CD14-positive monocyte (primary cell): ENCODE data around the gene PAQR9. TPM values are rescaled to one million over a fixed set of nuclear protein-coding genes. Genes with fewer than 3 reads are reported as not detected.

Experiments used
- DNase-seq, 3 donors: peaks; one replicate each; pipeline ENCODE4 v3.0.0-alpha.2; 2011 to 2022
- H2AFZ ChIP-seq: 2 replicates; pipeline ENCODE4 v1.6.0; 2012; ENCODE audit warnings: mild to moderate bottlenecking, low read depth, low read length, inconsistent platforms; ENCODE audit not compliant: insufficient read depth, poor library complexity, severe bottlenecking
- H3K27ac ChIP-seq, 2 donors: 1 replicate in 1 of 2; 2 replicates in 1 of 2; pipeline ENCODE4 v1.5.1; 2012 to 2013; ENCODE audit warnings: low read length in 2 of 2, control low read depth in 1 of 2, inconsistent platforms in 1 of 2, low read depth in 1 of 2, mild to moderate bottlenecking in 1 of 2
- H3K27me3 ChIP-seq, 2 donors: one replicate each; pipeline versions ENCODE4 v1.6.0 to v1.6.1; 2011 to 2013; ENCODE audit warnings: low read length in 2 of 2; ENCODE audit not compliant: control insufficient read depth in 2 of 2, insufficient read depth in 2 of 2
- H3K36me3 ChIP-seq, 2 donors: replicated peaks in 1 of 2; 1 replicate in 1 of 2; 2 replicates in 1 of 2; pipeline versions ENCODE4 v1.5.1 to v1.6.1; 2012 to 2013; ENCODE audit warnings: low read length in 2 of 2, control low read depth in 1 of 2, inconsistent platforms in 1 of 2, mild to moderate bottlenecking in 1 of 2; ENCODE audit not compliant: insufficient read depth in 2 of 2, control insufficient read depth in 1 of 2
- H3K4me1 ChIP-seq, 2 donors: 1 replicate in 1 of 2; 2 replicates in 1 of 2; pipeline versions ENCODE4 v1.5.1 to v1.6.1; 2012 to 2013; ENCODE audit warnings: low read length in 2 of 2, control low read depth in 1 of 2, inconsistent platforms in 1 of 2, mild to moderate bottlenecking in 1 of 2, moderate library complexity in 1 of 2; ENCODE audit not compliant: insufficient read depth in 2 of 2, control insufficient read depth in 1 of 2
- H3K4me2 ChIP-seq: replicated peaks from 2 replicates; pipeline ENCODE3; 2012; ENCODE audit warnings: low read length, moderate library complexity, mild to moderate bottlenecking; ENCODE audit not compliant: poor library complexity, severe bottlenecking; ENCODE audit errors: extremely low read depth
- H3K4me3 ChIP-seq, 3 experiments: fragments of 200-600 bp in 1 of 3; sonication (generic) in 1 of 3; replicated peaks in 1 of 3; 1 replicate in 2 of 3; 2 replicates in 1 of 3; pipeline ENCODE4 v1.5.1; 2011 to 2013; ENCODE audit warnings: low read length in 3 of 3, mild to moderate bottlenecking in 3 of 3, control low read depth in 2 of 3, low read depth in 2 of 3, inconsistent platforms in 1 of 3, moderate library complexity in 1 of 3
- H3K79me2 ChIP-seq: 2 replicates; pipeline ENCODE4 v1.6.0; 2012; ENCODE audit warnings: mild to moderate bottlenecking, control low read depth, inconsistent platforms, low read length, moderate library complexity; ENCODE audit not compliant: insufficient read depth
- H3K9ac ChIP-seq: 2 replicates; pipeline ENCODE4 v1.6.0; 2017; ENCODE audit warnings: low read length, mild to moderate bottlenecking; ENCODE audit not compliant: insufficient read depth, poor library complexity, severe bottlenecking
- H3K9me3 ChIP-seq, 2 donors: replicated peaks in 1 of 2; 1 replicate in 1 of 2; 2 replicates in 1 of 2; pipeline versions ENCODE4 v1.5.1 to v1.6.1; 2012 to 2013; ENCODE audit warnings: low read length in 2 of 2, control low read depth in 1 of 2; ENCODE audit not compliant: control insufficient read depth in 1 of 2, insufficient read depth in 1 of 2
- H4K20me1 ChIP-seq: 2 replicates; pipeline ENCODE4 v1.6.0; 2012; ENCODE audit warnings: mild to moderate bottlenecking, low read length, control low read depth, moderate library complexity; ENCODE audit not compliant: insufficient read depth
- H3K27ac Mint-ChIP-seq, 7 donors: one replicate each; pipeline ENCODE4 v1.8.0; 2020; ENCODE audit warnings: mild to moderate bottlenecking in 7 of 7, mixed read lengths in 7 of 7, moderate library complexity in 6 of 7, inconsistent platforms in 2 of 7
- H3K27me3 Mint-ChIP-seq, 3 donors: one replicate each; pipeline ENCODE4 v1.8.0; 2021 to 2022; ENCODE audit warnings: low read depth in 3 of 3, mild to moderate bottlenecking in 3 of 3, mixed read lengths in 3 of 3, moderate library complexity in 3 of 3, inconsistent platforms in 1 of 3
- H3K36me3 Mint-ChIP-seq, 2 donors: one replicate each; pipeline ENCODE4 v1.8.0; 2020; ENCODE audit warnings: mixed read lengths in 2 of 2, inconsistent platforms in 1 of 2, mild to moderate bottlenecking in 1 of 2
- H3K4me1 Mint-ChIP-seq: one replicate; pipeline ENCODE4 v1.8.0; 2020; ENCODE audit warnings: mild to moderate bottlenecking, mixed read lengths
- H3K4me3 Mint-ChIP-seq, 2 donors: one replicate each; pipeline ENCODE4 v1.8.0; 2020; ENCODE audit warnings: mild to moderate bottlenecking in 2 of 2, mixed read lengths in 2 of 2, moderate library complexity in 1 of 2
- H3K9me3 Mint-ChIP-seq, 7 donors: one replicate each; pipeline ENCODE4 v1.8.0; 2020 to 2022; ENCODE audit warnings: mixed read lengths in 7 of 7, mild to moderate bottlenecking in 6 of 7, moderate library complexity in 6 of 7, inconsistent platforms in 2 of 7
- CTCF ChIP-seq: fragments of 200-600 bp; IDR thresholded peaks from one replicate; pipeline ENCODE4 v1.8.0; 2022; ENCODE audit warnings: antibody characterized with exemption, mild to moderate bottlenecking
- WGBS: methylation state at CpG from one replicate; pipeline ENCODE4 v1.1.5; 2013; ENCODE audit warnings: missing lambda C conversion rate; ENCODE audit not compliant: insufficient coverage; 5-methylcytosine and 5-hydroxymethylcytosine counted together
- intact Hi-C, 2 donors: fragments of 100-400 bp; cut with micrococcal nuclease; formaldehyde crosslinking; loops; one replicate each; pipeline versions ENCODE4 v1.15.0 to v1.15.1; 2023
- polyA plus RNA-seq, 3 donors: library from polyadenylated mRNA; depleted of rRNA in 1 of 3; unstranded in 2 of 3; stranded (reverse) in 1 of 3; fragments of 300-500 nt in 2 of 3; fragments of >200 nt in 1 of 3; fragmentation: Illumina TruSeq in 2 of 3; gene quantifications; 1 replicate in 2 of 3; 2 replicates in 1 of 3; pipeline ENCODE4 v1.2.3, GENCODE V29; 2012 to 2021

PAQR9 gene
- polyA plus RNA-seq, 3 donors: not detected

DNA sequence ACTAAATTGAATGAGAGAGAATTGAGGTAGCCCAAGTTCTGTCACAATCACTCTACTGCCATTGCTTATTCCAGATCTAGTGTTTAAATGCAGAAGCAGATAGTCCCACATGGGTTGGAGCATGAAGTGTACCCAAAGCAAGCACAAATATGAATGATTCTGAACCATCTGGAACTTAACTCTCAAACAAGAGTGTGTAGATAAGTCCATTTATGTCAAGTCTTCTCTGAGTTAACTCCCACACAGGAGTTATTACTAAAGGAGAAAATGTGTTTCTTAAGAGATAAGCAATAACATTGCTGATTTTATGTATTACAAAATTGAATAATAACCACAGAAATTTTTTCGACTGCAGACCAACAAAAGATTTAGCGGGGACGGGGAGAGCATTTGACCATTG, 33.6 kb downstream of the PAQR9 start:
- Mint-ChIP-seq H3K27ac (no peak overlapping the region), H3K4me1 (peaks cover 2% of the 10 kb centered on the region), H3K4me3 (no peak overlapping the region), H3K36me3 (no peaks in the 10 kb centered on the region), H3K27me3 (peaks cover 0 to 4% (median 2%) of the 10 kb centered on the region in 3 donors), H3K9me3 (peaks cover 0 to 4% (median 0%) of the 10 kb centered on the region in 7 donors)
- intact Hi-C loops: no loop called here
- H4K20me1 ChIP-seq: no peaks in the 10 kb centered on the region
- no peaks in the 10 kb centered on the region for H3K36me3 ChIP-seq
- no peak for DNase-seq
- no peak overlapping the region for H2AFZ ChIP-seq
- no peak overlapping the region for H3K27ac ChIP-seq
- no peaks in the 10 kb centered on the region for H3K9me3 ChIP-seq
- TF ChIP-seq CTCF: no peak
- H3K79me2 ChIP-seq: no peaks in the 10 kb centered on the region
- no peak overlapping the region for H3K9ac ChIP-seq
- H3K27me3 ChIP-seq: no peaks in the 10 kb centered on the region
- no peak overlapping the region for H3K4me3 ChIP-seq
- no peak overlapping the region for H3K4me2 ChIP-seq
- no CpG with 5 or more reads among the region's 3 CpGs for WGBS
- no peaks in the 10 kb centered on the region for H3K4me1 ChIP-seq

GRCh38 chr3:142929109-142929508, 34.4 kb downstream of the PAQR9 start:
- H3K36me3 Mint-ChIP-seq: no peaks in the 10 kb centered on the region
- no peaks in the 10 kb centered on the region for H3K27me3 ChIP-seq
- peak in 1 of 3 donors; percentile 23 for DNase-seq
- no CpG with 5 or more reads among the region's 3 CpGs for WGBS
- H3K4me3 Mint-ChIP-seq: no peak overlapping the region
- no peak overlapping the region for H3K27ac Mint-ChIP-seq
- no peak overlapping the region for H3K27ac ChIP-seq
- H3K4me3 ChIP-seq: no peak overlapping the region
- H3K9me3 ChIP-seq: peaks cover 0 to 4% of the 10 kb centered on the region in 2 donors
- peaks cover 2% of the 10 kb centered on the region for H3K4me1 Mint-ChIP-seq
- no peaks in the 10 kb centered on the region for H3K36me3 ChIP-seq
- peaks cover 0 to 4% (median 2%) of the 10 kb centered on the region in 3 donors for H3K27me3 Mint-ChIP-seq
- intact Hi-C loops: no loop called here
- no peak overlapping the region for H3K4me2 ChIP-seq
- no peak overlapping the region for H2AFZ ChIP-seq
- no peaks in the 10 kb centered on the region for H3K4me1 ChIP-seq
- no peak overlapping the region for H3K9ac ChIP-seq
- H3K79me2 ChIP-seq: no peaks in the 10 kb centered on the region
- peaks cover 2 to 7% (median 4%) of the 10 kb centered on the region in 7 donors for H3K9me3 Mint-ChIP-seq
- no peaks in the 10 kb centered on the region for H4K20me1 ChIP-seq
- peak; percentile 53 for TF ChIP-seq CTCF
